CD4-positive, alpha-beta T cell treated with Interleukin-10 for 1 hour (primary cell): Measurements from ENCODE around the gene PREX1.

Source experiments
- DNase-seq: peaks from one replicate; pipeline ENCODE4 v3.0.0-alpha.2; 2020

PREX1 gene

DNA sequence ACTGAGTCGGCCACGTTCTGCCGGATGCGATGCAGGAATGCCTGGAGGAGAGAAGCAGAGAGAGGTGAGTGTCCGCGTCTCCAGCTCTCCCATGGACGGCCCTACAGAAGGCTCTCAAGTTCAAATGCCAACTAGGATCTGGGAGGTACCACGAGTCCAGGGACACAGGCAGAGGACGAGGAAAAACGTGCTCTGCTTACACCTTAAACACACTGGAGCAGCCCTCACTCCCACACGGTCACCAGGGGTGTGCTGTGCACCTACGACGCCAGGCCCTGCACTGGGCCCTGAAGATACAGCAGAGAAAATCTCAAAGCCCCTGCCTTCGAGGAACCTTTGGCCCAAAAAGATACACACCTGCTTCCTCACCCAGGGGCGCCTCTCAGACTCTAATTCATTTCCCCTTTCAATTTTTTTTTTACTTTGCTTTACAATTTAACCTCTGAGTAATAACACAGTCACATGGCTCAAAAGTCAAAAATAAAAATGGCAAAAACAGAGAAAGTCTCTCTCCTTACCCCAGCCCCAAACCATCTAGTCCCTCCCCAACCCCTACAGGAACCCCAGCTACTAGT is 79.9 kb downstream of the PREX1 start:
- no peak for DNase-seq

DNA sequence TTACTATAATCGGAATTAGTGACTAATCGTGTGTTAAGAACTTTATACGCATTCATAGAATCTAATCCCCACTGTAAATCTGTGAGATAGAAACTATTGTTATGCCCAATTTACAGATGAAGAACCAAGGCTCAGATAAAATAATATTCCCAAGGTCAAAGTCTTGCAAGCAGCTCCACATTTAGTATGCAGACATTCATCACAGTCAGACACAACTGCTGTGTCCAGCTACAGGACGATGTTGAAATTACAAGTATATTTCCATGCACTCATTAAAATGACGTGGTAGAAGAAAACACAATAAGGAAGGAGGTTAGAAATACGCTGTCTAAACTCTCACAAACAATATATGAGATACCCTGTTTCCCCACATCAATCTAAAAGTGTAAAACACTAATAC is 82.5 kb downstream of the PREX1 start:
- no peak for DNase-seq

DNA sequence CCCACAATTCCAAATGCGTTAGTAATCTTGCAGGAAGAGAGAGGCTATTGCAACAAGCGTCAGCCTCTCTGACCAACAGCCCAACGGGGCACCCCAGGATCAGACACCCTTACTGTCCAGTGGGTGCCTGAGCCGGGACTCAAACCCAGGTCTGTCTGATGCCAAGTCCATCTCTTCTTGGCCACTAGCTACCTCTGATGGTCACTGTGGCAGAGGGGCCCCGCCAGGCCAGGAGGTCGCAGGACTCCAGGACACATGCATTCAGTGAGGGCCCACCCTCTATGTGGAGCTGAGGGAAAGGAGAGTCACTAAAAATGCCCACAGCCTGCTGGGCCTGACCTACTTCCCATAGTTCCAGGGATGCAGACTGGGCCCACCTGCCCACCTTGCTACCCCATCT is 83.3 kb downstream of the PREX1 start:
- no peak for DNase-seq

DNA sequence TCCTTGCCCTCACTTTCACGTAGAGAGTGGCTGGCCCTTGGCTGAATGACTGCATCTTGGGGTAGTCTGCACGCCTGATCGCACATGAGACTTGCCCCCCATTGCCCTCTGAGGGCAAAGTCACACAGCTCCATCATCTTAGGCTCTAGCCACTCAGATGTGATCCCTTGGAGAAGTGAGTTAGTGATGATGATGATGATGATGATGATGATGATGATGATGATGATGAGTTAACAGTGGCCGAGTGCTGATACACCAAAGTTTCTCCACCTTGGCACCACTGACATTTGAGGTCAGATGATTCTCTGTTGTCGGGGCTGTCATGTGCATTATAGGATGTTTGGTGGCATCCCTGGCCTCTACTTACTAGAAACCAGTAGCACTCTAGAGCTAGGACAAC is 84.0 kb downstream of the PREX1 start:
- no peak for DNase-seq

DNA sequence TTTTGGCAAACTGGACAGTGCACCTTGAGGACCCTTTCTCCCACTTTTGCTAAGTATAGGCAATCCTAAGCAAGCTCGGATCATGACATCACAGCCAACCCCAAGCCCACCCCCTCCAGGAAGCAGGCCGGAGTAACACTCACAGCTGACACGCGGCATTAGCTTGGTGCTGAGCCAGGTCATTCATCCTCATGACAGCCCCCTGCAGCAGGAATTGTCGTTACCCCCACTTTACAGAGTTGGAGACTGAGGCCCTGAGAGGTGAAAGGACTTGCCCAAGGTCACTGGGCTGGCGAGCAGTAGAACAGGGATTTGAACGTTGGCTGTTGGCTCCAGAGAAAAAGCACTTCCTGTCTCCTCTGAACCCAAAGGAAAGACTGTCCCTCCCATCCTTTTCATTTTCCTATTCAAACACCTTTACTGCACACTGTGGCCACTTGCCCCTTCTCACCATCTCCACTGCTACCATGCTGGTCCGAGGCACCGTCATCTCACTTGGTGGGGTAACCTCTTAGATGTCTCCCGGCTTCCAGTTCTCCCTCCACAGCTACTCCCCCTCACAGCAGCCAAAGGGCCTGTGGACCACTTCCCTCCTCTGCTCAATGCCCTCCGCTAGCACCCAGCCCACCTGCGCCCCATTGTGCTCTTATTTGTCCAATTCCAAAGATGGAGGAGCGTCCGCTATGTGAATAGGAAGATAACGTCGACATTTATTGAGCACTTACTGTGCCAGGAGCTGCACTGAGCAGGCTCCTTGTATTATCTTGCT is 84.7 kb downstream of the PREX1 start:
- DNase-seq: no peak

DNA sequence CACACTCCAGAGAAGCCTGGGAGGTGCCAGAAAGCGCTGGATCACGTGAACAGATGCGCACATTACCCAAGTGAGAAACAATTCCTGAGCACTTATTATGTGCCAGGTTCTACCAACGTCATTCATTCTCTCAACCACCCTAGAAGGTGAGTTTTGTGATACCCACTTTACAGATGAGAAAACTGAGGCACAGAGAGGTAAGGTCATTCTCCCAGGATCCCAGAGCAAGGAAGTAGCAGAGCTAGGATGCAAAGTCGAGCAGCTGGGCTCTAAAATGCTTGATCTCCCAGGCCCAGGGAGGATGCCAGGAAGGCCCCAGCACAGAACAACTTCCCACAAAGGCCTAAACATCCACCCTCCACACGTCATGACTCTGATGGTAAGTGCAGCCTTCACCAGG is 85.6 kb downstream of the PREX1 start:
- DNase-seq: no peak

DNA sequence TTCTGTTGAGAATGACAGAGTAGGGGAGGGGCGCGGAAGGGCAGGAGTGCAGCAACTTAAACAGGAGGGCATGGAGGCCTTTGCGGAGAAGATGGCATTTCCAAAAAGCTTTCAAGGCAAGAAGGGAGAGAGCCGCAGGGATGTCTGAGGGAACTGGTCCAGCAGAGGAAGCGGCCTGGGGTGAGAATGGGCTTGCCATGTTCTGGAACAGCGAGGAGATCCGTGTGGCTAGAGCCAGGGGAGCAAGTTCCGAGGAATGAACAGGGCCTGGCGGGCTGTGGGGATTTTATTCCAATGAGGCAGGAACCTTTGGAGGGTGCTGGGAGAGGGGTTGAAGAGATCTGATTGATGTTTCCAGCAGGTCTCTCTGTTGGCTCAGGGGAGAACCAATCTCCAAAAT is 86.1 kb downstream of the PREX1 start:
- DNase-seq: no peak

DNA sequence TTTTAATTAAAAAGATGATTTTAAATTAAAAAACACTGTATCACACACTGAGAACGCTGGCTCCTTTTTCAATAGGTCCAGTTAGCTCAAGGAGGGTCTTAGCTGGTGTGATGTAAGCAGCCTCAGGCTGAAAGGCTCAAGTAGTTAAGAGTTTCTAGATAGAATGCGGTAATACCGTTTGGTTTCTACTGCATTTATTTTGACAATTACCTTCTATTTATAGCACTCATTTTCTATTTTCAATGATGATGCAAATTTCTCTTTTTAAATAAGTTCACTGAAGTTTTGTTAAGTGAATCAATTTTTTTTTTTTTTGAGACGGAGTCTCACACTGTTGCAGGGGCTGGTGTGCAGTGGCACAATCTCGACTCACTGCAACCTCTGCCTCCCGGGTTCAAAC is 87.1 kb downstream of the PREX1 start:
- no peak for DNase-seq

DNA sequence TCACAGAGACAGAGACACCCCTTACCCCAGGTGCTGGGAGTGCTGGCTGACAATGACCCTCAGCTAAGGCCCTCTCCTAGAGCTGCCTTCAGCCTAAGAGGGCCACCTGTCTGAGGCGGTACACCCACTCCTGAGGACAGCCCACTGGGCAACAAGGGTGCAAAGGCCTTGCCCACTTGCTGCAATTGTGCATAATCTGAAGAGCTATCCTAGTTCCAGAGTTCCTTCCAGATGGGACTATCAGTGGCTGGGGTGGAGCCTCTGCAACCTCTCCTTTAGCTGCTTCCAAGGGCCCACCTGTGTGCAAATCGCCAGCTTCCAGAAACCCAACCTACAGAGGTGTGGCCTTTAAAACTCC is 87.5 kb downstream of the PREX1 start:
- no peak for DNase-seq

DNA sequence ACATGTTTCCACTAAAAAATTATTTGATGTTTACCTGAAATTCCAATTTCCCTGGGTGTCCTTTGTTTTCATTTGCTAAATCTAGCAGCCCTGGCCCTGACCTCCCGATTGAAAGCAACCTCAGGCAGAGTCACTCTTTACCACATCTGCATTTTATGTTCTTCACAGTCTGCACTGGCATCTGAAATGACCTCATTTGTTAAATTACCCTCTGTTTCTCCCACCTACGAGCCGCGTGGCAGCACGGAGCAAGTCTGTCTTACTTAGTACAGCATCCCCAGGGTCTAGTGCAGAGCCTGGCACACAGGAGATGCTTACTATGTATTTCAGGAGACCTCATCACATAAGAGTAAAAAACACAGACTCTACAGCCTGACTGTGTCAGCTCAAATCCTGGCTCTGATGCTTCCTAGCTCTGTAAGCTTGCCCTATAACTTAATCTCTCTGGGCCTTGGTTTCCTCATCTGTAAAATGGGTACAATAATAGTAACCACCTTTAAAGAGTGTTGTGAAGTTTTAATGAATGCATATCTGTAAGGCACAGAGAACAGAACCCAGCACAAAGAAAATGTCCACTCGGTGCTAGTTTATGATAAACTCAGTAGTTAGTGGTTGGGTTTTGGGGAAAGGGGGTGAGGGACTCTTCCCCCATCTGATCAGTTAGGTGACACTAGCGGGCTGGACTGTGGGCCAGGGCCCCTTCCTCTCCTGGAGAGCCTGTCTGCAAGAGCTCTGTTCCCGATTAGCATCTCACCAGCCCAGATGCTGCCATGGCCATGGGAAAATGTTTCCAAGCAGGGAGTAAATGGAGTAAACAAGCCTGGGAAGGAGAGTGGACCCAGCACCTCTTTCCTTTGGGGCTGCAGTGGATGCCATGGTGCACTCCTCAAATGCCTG is 88.2 kb downstream of the PREX1 start:
- DNase-seq: no peak

DNA sequence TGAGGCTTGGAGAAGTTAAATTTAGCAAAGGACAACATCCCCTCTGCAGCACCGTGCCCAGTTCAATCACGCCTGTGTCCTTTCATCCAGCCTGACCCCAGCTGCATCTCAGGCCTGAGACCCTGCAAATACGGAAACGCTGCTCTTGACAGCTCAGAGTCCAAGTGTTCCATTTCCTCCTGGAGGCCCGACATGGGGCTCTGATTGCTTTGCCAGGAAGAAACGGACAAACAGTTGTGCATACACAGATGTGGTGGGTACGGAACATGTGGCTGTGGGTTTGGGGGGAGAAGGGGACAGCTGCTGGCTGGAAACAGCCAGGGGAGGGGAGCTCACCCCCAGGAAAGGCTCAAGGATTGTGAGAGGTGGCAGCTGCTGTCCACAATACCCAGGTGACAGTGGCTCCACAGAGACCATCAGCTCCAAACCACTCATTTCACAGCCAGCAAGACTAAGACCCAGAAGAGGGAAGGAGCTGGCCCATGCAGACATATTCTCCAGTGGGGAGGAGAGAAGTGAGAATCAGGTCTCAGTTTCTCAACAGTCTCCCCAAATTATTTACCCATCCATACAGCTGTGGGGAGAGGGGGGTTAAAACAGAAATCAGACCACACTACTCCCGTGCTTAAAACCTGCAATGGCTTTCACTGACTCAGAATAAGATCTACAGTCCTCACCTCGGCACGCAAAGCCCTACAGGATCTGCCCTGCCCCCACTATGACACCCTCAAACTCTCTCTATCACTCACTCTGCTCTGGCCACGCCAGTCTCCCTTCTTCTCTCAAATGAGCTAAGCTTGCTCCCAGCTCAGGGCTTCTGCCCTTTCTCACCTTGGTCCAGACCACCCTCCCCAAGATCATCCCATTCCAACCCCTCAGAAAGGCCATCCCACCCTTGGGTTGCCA is 89.1 kb downstream of the PREX1 start:
- peak; percentile 36 for DNase-seq

DNA sequence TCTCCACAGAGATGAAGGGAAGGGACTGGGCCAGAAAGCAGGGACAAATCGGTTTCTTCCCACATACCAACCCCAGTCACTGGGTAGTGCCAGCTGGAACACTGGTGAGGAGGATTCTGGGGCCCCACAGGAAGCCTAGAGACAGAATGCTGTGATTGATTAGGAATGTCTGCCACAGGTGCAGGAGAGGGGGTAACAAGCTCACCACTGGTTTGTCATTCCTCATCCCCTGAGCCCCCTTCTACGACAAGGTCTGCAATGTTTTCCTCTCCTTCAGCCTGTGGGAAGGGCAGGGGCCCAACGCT is 89.8 kb downstream of the PREX1 start:
- no peak for DNase-seq

DNA sequence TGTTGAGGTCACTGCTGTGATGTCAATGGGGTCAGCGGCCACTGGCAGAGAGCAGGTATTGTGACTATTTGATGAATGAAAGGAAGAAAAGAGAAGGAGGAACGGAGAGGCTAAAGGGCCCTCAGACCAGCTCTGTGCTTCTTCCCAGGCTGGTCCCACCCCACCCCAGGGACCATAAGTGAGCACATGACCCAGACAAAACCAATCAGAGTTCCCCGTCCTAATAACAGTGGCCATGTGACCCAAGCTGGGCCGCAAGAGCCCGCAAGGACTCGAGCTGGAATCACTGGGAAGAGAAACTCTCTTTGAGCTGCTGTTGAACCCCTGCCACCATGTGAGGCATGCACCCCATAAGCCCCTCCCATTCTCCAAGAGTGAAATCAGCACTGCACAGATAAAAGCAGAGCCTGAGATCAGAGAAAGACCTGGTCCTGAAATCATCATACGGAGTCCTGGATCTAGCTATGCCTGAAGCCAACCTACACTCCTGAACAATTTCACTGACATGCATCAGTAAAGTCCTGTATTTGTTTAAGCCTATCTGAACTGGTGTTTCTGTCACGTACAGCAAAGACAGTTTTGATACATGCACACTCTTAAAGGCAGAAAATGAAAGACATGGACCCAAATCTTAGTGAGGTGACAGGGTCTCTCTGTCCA is 90.2 kb downstream of the PREX1 start:
- DNase-seq: no peak

DNA sequence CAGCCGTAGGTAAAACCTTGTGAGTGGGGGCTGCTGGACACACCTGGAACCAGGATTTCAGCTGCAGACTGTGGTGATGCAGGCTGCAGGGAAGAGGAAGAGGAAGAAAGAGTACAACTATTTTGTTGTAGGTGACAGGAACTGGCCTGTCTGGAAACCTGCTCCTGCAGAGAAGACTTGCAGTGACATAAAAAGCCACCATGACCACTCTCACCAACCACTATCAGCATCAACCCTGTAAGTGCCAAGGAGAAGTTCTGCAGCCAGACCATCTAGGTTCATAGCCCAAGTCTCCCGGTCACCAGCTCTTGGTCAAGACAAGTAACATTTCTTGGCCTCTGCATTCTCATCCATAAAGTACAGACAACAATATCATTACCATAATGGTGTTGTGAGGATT is 91.2 kb downstream of the PREX1 start:
- DNase-seq: no peak

DNA sequence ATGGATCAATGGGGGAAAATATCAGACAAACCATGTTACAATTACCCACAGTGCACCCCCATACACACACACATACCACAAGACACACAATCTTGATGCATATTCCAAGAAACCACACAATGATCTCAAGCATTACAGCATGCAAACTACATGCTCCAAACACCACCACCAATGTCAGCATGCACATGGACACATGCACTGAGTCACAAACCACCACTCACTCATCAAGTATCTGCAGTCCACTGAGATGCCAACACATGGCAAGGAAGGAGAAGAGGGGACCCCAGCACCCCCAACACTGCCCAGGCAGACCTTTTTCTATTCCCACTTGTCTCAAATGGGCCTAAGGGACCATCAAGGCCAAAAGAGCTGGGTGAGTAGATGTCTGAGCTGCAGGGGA is 91.6 kb downstream of the PREX1 start:
- no peak for DNase-seq

DNA sequence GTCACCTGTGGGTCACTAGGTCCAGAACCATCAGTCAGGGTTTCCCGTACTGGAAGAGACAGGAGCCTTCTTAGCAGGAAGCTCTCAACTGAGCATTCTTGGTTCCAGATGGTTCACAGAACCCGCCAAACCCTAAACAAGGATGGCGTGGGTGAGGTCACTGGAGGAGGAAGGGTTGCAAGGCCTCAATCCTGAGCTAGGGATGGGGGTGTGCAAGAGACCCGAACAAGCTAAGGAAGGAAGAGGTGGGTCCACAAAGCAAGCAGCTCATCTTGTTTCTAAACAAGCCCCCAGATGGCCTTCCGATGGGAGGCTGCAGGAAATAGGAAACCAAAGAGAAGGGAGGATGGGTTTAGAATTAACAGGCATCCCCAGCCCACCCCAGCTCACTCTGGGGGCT is 92.7 kb downstream of the PREX1 start:
- DNase-seq: no peak

DNA sequence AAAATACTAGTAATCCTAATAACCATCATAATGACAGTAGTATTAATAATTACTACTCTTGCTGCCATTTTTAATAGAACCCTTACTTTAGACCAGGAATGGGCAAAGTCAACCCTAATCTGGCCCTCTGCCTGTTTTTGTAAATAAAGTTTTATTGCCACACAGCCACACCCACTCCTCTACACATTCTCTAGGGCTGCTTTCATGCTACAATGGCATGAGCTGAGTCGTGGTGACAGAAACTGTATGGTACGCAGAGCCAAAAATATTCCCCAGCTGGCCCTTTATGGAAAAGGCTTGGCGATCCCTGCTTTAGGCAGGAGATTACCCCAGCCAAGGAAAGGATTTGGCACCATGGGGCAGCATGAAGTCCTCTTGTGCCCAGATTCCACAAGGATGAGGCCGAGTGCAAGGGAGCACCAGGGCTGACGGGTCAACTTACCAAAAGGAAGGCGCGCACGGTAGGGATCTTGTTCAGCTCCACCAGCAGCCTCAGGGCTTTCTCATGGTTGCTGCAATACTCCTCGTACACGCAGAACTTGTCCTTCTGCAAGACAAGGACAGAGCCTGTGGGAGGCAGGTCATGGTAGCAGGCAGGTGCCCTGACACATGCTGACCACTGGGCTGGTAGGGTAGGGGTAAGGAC is 93.6 kb downstream of the PREX1 start:
- no peak for DNase-seq

DNA sequence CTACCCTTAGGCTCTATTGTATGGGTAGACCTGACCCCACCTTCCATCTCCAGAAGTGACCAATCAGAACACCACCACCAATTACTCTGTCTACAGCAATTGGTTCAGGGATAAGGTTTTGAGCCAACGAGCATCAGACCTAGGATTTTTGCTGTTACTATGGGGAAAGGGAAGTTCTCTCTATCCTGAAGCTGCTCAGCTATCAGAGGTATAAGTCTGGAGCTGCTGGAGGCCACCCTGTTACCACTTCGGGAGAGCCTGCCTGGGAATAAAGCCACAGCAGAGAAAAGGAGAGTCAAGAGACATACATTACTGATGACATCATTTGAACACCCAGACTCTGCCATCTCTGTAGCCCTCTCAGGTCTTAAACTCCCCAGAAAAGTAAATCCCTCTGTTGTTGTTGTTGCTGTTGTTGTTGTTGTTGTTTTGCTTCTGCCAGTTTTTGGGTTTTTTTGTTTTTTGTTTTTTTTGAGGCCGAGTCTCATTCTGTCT is 94.5 kb downstream of the PREX1 start:
- DNase-seq: no peak

DNA sequence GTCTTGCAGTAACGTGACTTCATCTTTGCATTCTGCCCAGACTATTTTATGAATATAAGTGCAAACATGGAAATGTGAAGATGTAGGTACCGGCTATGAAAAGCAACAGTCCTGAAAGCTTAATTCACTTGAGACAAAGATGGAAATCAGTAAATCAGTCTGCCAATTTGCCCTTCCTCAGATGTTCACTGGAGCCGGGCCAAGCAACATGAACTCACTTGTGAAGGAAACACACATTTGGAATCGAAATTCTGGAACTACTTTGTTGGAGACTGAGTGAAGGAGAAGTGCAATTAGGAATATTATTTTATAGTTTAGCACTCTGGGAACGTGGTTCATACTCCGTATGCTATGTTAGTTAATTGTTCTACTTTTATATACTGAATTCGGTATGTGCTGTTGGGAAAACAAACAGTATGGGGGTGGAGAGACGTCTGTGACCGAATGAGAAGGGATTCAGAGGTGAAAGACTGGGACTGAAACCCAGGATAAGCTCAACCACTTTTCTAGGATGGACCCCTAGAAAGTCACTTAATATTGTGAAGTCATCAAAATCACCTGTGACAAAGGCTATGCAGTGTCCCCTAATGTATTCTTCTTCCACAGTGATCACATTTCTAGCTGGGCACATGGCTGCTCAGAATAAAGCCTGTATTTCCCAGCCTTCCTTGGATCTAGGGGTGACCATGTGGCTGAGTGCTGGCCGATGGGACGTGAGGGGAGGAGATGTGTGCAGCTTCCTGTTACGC is 95.5 kb downstream of the PREX1 start:
- no peak for DNase-seq

DNA sequence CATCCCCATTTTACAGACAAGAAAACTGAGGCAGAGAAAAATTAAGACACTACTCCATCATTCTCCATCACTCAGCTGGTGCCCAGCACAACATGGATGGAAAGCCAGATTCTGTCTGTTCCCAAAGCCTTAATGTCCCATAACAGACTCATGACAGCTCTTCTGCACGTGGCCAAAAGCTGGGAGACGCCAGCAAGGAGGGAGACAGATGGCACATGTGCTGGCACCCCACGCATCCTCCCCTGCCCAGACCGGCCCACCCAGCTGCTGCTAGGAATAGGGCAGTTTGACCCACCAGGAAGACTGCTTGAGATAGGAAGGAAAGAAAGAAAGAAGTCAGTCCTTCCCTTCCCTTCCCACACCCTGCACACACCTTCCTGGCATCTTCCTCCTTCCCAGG is 96.3 kb downstream of the PREX1 start:
- DNase-seq: no peak

DNA sequence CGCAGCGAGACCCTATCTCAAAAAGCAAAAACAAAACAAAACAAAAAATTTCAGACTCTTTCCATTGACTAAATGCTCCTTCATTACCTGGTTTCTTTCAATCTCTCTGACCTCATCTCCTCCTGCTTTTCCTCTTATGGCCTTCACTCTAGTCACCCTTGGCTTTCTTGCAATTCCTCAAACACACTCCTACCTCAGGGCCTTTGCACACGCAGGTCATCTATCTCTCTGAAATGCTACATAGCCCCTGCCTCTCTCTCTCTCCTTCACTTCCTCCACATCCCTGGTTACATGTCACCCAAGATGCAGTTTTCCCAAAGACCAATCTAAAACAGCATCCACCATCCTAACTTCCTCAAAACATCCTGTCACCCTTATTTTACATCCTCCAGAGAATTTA is 96.8 kb downstream of the PREX1 start:
- DNase-seq: no peak
